Adipocyte (in vitro differentiated cells): ENCODE measurements around the gene SNRPN.
"Not testable (repeated sequence)": the region's sequence is repeated elsewhere in the genome, so short reads cannot be mapped to it uniquely, and the experiment has no call there.

Source experiments
- DNase-seq: peaks from one replicate; pipeline ENCODE4 v3.0.0-alpha.2; 2015; ENCODE audit warnings: low read depth
- H3K27me3 ChIP-seq: replicated peaks from 2 replicates; pipeline ENCODE4 v1.7.0; 2013; ENCODE audit warnings: mild to moderate bottlenecking, low read length, moderate library complexity; ENCODE audit not compliant: control insufficient read depth, insufficient read depth
- H3K36me3 ChIP-seq: 2 replicates; pipeline ENCODE4 v1.7.0; 2013; ENCODE audit warnings: low read length, mild to moderate bottlenecking, moderate library complexity; ENCODE audit not compliant: control insufficient read depth, insufficient read depth, severe bottlenecking
- H3K4me1 ChIP-seq: 2 replicates; pipeline ENCODE4 v1.7.0; 2013; ENCODE audit warnings: mild to moderate bottlenecking, low read length, moderate library complexity; ENCODE audit not compliant: control insufficient read depth, insufficient read depth
- H3K4me3 ChIP-seq: 2 replicates; pipeline ENCODE4 v1.7.0; 2013; ENCODE audit warnings: mild to moderate bottlenecking, low read length, moderate library complexity
- H3K9ac ChIP-seq: 2 replicates; pipeline ENCODE4 v1.7.0; 2013; ENCODE audit warnings: mild to moderate bottlenecking, low read length, moderate library complexity
- H3K9me3 ChIP-seq: 2 replicates; pipeline ENCODE4 v1.7.0; 2013; ENCODE audit warnings: mild to moderate bottlenecking, low read length, moderate library complexity; ENCODE audit not compliant: control insufficient read depth

Gene SNRPN

GRCh38 chr15:24971772-24972171, 17.0 kb downstream of the SNRPN start:
- Histone ChIP-seq H3K4me3 (no peak overlapping the region), H3K4me1 (no peaks in the 10 kb centered on the region), H3K9me3 (peaks cover 3% of the 10 kb centered on the region), H3K9ac (no peak overlapping the region), H3K27me3 (no peaks in the 10 kb centered on the region), H3K36me3 (peaks cover 44% of the 10 kb centered on the region)
- DNase-seq: no peak

- not testable (repeated sequence) for DNase-seq, H3K9ac ChIP-seq, H3K27me3 ChIP-seq, H3K4me3 ChIP-seq, H3K9me3 ChIP-seq, H3K4me1 ChIP-seq
- H3K36me3 ChIP-seq: peaks cover 47% of the 10 kb centered on the region
Measured at GRCh38 chr15:24972707-24973106, 17.9 kb downstream of the SNRPN start.

- Histone ChIP-seq H3K4me1 (no peaks in the 10 kb centered on the region), H3K36me3 (peaks cover 68% of the 10 kb centered on the region), H3K9me3 (peaks cover 7% of the 10 kb centered on the region), H3K27me3 (no peaks in the 10 kb centered on the region), H3K4me3 (no peak overlapping the region), H3K9ac (no peak overlapping the region)
- DNase-seq: no peak
Measured at GRCh38 chr15:24976932-24977331, 22.1 kb downstream of the SNRPN start.

- Histone ChIP-seq H3K4me3 (no peak overlapping the region), H3K27me3 (no peaks in the 10 kb centered on the region), H3K9ac (no peak overlapping the region), H3K4me1 (no peaks in the 10 kb centered on the region), H3K36me3 (peaks cover 75% of the 10 kb centered on the region), H3K9me3 (peaks cover 7% of the 10 kb centered on the region)
- DNase-seq: no peak
Measured at GRCh38 chr15:24977686-24978085, 22.9 kb downstream of the SNRPN start.

GRCh38 chr15:24985224-24985623, 30.4 kb downstream of the SNRPN start:
- H3K27me3 ChIP-seq: no peaks in the 10 kb centered on the region
- no peak overlapping the region for H3K4me3 ChIP-seq
- peaks cover 32% of the 10 kb centered on the region for H3K36me3 ChIP-seq
- H3K4me1 ChIP-seq: no peaks in the 10 kb centered on the region
- no peak for DNase-seq
- H3K9me3 ChIP-seq: peaks cover 4% of the 10 kb centered on the region
- no peak overlapping the region for H3K9ac ChIP-seq

- H3K4me3 ChIP-seq: no peak overlapping the region
- H3K27me3 ChIP-seq: no peaks in the 10 kb centered on the region
- H3K4me1 ChIP-seq: no peaks in the 10 kb centered on the region
- no peak overlapping the region for H3K9ac ChIP-seq
- peaks cover 21% of the 10 kb centered on the region for H3K36me3 ChIP-seq
- peaks cover under 1% of the 10 kb centered on the region for H3K9me3 ChIP-seq
- no peak for DNase-seq
Measured at GRCh38 chr15:24986653-24987052, 31.9 kb downstream of the SNRPN start.

- H3K9ac ChIP-seq: no peak overlapping the region
- H3K27me3 ChIP-seq: no peaks in the 10 kb centered on the region
- H3K36me3 ChIP-seq: peaks cover 20% of the 10 kb centered on the region
- peaks cover 46% of the 10 kb centered on the region for H3K9me3 ChIP-seq
- no peak overlapping the region for H3K4me3 ChIP-seq
- no peak for DNase-seq
- no peaks in the 10 kb centered on the region for H3K4me1 ChIP-seq
Measured at GRCh38 chr15:25019434-25019833, 64.6 kb downstream of the SNRPN start.

GRCh38 chr15:25022233-25022632, 67.4 kb downstream of the SNRPN start:
- Histone ChIP-seq H3K4me1 (no peaks in the 10 kb centered on the region), H3K9me3 (peaks cover 55% of the 10 kb centered on the region), H3K27me3 (no peaks in the 10 kb centered on the region), H3K36me3 (peaks cover 35% of the 10 kb centered on the region), H3K4me3 (no peak overlapping the region), H3K9ac (no peak overlapping the region)
- DNase-seq: peak; percentile 1
